DLD1 (cell line): ENCODE results near the gene TMEM100.

Experiments used
- in situ Hi-C: cut with HindIII; loops from 2 replicates; pipeline ENCODE4 v1.10.0; 2017; ENCODE audit warnings: low sequenced_read_pairs

The TMEM100 gene

DNA sequence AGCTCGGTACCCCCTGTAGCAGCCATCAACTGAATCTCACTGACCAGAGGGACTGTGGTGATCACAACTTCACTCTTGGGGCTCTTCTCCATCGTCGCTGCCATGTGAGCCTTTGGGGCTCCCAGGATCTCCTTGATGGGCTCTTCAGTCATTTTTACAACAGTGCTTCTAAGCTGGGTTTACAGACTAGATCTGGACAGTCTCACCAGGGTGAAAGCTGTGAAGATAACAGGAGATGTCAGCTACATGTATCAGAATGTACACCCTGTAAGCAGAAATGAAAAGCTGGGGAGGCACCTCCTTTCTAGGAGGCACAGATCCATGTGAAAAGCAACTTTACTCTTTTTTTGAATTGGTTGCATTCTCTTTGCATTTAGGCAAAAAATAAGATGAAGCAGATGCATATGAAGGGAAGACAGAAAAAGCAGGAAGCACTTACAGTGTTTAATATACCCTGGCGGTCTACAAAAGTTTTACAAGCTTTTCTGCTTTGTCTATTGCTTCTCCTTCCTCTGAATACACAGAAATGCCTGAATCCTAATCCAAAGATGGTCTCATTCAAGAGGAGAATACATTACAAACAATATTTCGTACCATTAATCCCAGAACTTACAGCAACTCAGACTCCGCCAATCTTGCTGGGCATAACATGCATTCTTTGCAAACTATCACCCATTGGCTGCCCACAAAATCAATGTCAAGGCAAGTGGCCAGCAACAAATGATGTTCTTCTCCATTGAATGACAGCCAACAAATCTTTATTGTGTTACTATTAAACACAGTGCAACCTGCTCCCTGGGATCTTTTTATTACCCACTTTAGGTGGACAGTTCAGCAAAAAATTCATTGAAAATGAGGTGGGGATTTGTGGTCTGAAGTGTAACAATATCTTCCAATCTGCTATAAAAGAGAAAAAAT, 1.5 kb downstream of the TMEM100 start:
- in situ Hi-C loops: no loop called here

DNA sequence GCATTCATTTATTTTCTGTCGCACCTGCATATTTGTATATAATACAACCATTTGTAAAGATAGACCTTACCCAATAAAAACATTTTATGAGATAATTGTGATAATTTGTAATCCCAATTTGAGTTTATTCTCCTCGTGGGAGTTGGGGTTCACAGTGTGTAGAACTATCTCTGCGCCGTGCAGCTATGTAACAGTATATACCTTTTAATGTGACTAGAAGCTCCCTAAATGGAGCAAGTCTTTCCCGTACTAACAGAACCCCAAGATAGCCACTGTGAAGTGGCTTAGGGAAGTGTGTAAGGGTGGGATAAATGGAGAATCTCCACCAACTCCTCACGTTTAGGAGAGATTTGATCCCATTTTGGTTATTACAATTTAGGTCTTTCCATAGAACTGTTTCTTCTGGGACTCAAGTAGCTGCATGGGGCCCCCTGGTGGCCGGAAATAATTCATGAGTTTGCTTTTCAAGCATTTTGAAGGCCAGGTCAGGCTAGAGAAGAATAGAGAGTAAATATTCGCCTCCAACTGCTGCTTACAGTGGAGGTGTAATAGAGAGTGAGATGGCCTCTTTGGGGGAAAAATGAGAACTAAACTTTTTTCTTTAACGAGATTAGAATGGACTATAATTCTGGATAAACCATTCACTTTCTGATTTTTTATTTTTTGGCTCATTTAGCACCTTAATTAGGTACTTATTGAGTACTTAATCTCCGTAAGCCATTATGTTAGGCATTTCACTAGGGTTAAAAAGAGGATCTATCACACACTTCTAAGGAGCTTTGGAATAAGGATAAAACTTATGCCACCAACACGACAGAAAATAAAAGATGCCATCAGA, 4.5 kb downstream of the TMEM100 start:
- in situ Hi-C loops: no loop called here

DNA sequence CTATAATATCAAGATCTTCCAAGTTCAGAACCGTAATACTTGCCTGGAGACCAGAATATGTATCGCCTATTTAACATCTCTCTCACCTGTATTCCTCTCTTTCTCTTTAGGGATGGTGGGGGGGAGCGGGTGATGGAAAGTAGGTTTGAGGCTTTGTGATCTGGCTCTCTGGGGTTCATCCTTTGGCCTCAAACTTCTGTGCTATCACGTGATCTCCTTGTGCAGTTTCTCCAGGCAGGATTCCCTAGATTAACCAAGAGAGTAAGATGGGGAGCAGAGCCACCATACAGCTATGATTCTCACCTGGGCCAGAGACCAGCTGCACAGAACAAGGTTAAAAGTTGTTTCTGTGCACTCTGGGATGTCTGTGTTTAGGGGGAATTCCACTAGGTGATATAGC, 5.2 kb downstream of the TMEM100 start:
- in situ Hi-C loops: no loop called here

DNA sequence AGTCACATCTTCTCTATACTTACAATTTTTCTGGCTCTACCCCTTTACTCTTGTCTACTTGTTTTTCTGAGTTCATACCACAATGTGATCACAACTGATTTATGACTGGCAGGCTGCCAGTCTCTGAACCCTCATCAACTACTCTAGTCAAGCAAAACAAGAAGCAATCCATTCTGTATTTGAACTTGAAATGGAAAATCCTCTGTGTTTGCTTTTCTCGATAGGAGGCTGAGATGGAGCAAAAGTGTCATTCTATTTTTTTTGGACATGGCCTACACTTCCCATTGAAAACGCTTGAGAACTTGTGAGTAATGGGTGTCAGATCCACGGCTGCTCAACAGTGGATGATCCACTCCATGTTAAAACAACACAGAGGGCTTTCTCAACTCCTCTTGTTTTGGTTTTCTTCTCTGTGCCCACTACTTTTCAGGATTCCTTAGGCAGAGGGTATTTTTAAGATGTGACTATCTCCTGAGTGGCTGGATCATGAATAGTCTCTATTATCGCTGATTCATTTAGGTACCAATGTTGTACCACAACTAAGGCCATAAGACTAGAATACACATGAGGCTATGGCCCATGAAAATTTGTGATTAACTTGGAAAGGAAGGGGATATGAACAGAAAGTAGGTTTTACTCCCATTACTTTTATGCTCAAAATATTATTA, 11.7 kb downstream of the TMEM100 start:
- in situ Hi-C loops: no loop called here

DNA sequence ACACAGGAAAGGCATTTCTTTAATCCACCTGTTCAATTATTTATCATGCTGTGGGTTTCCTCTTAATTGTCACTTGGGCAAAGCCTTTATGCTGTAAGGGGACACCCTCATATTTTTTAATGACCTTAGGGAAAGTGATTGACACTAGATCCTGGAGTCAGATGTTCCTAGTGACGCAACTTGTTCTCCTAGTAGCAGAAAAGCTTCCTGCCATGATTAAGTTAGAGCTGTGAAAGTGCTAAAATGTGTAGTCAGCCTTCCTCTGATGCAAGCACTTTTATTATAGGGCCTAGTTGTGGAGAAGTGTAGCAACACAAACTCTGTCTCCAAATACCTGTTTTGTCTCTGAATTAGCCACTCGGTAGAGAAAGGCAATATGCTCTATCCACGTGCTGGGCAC, 12.3 kb downstream of the TMEM100 start:
- in situ Hi-C loops: no loop called here

DNA sequence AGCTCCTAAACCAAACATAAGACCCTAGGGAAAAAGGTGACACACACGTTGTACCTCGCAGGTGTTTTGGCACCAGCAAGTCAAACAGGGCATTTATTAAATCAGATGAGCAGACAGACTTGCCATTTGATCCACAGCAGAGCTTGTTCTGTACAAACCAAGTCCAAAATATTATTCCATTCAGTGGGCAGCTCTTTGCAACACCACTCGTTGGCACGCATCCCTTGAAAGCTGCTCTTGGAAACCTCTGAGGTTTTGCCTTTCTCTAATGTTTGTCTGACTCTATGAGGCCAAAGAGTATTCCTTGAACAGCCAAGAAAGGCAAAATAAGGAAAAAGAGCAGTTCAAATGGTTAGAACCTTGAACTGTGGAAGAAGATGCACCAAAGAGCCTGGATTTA, 12.7 kb downstream of the TMEM100 start:
- in situ Hi-C loops: no loop called here

DNA sequence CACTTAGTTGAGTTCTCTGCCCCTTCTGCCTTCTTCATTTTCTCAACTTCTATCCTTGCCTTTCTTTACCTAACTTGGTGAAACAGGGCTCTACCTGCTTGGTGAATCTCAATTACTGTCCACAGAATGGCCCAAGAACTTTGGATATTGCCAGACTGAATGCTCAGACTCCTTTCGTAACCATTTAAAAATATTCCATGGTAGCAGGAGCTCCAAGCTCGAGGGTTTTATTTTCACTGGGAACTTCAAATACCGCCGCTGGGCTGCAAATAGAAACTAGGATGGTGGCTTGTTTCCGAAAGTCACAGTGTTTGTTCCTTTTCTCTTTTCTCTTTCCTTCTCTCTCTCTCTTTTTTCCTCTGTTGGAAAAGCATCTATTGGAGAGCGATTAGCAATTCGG, 13.2 kb downstream of the TMEM100 start:
- in situ Hi-C loops: no loop called here

DNA sequence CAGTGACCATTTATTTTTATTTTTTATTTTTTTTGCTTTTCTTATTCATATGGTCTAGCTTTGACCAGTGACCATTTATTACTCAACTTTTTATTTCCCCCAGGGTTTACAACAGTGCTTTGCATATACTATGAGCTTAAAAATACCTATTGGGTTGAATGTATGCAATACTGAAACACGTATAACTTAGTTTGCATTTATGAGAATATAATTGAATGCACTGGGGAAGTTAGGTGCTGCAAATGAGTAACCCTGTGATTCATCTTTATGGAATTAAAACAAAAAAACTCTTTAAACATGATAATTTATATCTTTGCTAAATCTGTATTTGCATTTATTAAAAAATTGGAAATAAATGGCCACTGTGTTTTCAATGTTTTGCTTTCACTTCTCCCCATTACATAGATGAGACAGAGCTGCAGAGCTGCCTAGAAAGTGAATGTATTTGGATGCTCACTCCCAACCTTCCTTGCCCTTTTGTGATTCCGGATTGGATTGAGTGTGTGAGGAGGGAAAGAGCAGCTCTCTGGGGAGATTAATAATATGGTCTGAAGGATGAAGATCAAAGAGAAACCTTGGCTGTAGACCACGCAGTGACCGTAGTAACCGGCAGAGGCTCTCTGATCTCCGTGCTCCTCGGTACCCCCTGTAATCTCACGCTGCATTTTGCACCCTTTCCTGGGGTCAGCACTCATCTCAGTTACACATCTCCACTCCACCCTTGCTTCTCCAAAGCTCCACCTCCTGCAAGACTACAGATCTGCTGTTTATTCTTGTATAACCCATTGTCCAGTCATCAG, 14.3 kb downstream of the TMEM100 start:
- in situ Hi-C loops: no loop called here

DNA sequence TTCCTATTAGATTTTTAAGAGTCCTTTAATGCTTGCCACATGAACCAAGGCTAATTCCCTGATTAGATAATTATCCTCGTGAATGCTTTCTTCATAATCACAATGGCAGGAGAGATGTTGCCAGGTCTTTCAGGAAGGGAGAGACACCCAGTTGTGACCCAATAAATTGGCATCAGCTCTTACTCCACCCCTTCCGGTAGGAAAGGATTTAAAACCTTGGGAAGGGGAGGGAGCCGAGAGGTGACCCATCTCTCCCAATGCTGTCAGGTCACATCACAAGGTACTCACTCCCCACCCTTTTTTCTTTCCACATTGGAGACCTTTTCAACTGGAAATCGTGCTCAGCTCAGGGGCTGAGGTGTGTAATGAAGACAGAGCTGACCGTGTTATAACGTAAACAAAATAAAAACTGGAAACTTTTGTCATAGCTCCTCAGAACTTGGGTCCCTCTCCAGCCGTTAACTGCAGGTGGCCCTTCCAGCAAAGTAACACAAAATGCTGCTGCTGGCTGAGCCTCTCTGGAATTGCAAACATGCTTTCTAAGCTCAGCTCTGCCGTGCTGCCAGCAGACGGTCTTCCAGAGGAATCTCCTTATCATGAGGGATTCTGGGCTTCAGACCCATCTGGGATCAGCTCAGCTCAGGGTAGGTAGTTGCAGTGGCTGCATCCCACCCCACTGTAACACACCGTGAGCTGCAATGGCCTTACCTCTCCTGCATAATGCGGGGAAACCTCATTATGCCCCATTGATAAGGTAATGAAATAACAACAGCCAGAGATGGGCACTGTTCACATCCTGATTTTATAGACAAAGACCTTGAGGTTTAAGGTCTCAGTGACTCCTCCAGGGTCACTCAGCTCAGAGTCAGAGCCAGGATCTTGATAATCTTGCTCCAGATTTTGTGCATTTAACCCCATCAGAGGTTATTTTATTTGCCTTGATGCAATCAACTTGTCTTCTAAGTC, 15.6 kb downstream of the TMEM100 start:
- in situ Hi-C loops: no loop called here

DNA sequence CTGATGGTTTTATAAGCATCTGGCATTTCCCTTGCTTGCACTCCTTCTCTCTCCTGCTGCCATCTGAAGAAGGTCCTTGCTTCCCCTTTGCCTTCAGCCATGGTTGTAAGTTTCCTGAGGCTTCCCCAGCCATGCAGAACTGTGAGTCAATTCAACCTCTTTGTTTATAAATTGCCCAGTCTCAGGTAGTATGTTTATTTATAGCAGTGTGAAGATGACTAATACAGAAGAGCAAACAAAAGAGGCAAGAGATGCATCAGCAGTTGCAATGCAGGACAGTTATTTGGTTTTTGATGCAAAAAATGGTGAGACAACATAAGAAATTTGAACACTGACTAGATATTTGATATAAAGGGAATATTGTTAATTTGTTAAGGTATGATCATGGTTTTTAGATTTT, 16.8 kb downstream of the TMEM100 start:
- in situ Hi-C loops: no loop called here

DNA sequence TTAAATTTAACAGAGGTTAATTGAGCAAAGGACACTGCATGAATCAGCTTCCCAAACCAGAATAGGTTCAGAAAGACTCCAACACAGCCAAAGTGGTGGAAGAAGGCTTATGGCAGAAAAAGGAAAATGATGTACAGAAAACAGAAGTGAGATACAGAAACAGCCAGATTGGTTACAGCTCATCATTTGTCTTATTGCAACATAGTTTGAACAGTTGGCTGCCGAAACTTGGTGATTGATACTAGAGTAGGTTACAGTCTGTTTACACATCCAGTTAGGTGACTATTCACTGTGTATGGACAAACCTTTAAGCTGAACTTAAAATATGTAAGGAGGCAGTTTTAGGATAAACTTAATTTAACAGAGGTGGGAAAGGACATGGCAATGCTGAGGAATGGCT, 18.3 kb downstream of the TMEM100 start:
- in situ Hi-C loops: no loop called here

DNA sequence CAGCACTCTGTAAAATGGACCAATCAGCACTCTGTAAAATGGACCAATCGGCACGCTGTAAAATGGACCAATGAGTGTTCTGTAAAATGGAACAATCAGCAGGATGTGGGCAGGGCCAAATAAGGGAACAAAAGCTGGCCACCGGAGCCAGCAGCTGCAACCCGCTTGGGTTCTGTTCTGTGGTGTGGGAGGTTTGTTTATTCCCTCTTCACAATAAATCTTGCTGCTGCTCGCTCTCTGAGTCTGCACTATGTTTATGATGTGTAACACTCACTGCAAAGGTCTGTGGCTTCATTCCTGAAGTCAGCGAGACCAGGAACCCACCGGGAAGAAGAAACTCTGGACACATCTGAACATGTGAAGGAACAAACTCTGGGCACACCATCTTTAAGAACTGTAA, 20.5 kb downstream of the TMEM100 start:
- in situ Hi-C loops: no loop called here

DNA sequence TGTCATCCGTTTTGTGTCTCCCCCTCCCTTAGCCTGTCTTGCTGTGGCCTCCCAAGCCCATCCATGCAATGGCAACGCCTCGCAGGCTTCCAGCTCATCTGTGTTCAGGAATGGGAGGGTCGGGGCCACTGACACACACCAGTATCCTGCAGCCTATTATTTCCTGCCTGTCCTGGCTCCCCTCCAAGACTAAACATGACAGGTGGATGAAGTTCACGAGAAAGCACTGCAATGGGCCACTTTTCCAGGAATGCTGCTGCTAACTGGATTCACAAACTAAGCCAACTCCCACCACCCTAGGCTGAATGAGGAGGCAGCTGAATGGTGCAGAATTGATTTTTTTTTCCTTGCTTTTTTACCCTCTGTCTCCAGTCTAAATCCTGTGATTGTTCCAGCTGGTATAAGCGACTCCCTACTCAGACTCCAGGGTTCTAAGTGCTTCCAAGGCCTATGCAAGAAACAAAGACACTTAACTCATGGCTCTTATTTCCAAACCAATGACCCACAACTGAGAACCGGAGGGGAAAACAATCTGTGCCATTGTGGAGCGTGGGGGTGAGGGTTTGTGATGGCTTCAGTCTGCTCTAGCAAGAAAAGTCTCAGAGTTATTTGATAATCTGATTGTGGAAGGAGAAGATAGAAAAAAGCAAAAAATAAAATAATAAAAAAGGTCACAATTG, 23.3 kb downstream of the TMEM100 start:
- in situ Hi-C loops: no loop called here

DNA sequence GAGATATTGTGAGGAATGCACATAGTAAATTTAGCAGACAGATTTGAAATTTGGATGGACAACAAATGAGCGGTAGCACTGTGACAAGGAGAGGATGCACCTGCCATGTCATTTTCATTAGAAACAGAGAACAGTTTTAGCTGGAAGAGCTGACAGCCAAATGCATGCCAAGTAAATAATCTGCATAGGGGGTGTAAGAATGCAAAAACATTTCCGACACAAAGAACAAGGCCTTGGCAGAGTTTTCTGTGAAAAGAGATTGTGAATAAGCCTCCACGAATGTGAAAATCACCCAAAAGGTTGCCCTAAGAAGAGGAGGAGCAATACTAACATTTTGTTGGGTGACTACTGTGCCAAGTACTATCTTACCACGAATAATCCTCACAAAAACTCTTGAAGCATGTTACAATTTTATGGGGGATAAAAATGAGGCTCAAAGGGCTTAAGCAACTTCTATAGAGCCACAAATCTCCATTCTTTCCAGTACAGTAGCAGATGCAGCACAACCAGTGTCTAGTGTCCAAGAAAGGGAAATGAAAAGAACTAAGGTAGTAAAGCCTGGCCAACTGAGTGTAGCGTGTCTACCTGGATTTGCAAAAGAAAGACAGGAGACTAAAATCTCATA, 28.3 kb downstream of the TMEM100 start:
- in situ Hi-C loops: no loop called here

DNA sequence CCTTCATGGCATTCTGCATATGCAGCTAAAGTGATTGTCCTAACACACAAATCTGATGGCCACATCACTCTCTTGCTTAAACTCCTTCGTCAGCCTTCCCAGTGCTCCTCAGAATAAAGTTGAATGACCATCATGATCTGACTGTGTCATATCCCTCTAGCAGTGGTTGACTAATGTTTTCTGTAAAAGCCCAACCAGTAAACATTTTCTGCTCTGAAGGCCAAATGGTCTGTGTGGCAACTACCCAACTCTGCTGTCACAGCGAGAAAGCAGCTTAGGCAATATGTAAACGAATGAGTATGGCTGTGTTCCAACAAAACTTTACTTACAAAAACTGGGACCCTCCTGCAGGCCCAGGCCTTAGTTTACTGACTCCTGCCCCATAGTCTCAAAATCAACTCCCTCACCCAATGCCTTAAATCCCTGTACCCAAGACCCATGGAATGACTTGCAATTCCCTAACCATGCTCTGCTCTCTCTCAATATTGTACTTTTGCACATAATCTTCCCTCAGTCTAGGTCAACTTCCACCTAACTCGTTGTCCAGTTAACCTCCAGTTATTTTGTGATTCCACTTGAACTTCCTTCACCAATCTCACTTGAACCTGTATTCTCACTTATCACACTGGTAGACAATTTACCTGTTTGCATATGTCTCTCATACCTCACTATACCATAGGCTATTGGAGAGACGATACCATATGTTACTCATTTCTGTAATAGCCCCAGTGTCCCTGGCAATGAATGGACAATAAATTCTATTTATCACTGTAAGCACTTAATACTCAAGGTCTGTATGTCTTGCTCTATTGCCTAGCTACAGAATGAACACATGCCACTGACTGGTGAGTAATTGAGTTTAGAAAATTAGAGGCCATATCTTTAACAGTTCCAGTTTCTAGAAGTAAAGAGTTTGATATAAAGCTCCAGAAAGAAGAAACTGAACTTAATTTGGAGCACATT, 29.1 kb downstream of the TMEM100 start:
- in situ Hi-C loops: no loop called here

DNA sequence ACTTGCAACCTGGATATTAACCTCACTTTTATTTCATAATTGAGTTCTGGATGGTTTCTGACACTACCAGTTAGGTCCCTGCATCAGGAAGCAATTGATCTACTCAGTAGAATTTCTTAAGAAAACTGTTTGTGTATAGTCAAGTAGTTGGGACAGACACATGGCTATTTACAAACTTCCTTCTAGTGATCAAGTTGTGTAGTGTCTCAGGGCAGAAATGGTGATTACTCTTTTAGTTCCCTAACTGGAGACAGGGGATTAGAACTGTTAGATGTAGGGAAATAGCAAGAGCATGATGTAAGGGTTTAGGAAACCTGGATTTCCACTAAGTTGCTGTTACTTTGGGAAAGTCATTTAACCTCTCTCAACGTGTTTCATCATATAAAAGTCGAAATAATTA, 30.4 kb downstream of the TMEM100 start:
- in situ Hi-C loops: no loop called here

DNA sequence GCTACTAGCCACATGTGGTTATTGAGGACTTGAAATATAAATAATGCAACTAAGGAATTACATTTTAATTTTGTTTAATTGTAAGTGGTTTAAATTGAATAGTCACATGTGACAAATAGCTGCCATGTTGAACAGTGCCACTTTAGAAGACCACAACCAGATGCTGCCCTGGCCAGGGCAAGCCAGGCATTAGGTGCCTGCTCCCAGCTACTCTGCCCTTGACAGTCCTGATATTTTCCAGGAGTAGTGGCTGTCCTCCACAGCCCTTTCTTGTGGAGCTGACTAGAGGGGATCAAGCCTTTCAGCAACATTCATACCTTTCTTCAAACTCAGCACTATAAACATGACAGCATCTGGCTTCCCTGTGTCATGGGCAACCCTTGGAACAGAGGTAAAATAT, 31.0 kb downstream of the TMEM100 start:
- in situ Hi-C loops: no loop called here
